ENCODE measurements around the gene RO60. TPM values are rescaled to one million over a fixed set of nuclear protein-coding genes. Genes with fewer than 3 reads are reported as not detected.
"Not testable (repeated sequence)": the region's sequence is repeated elsewhere in the genome, so short reads cannot be mapped to it uniquely, and the experiment has no call there.

The RO60 gene
- 62.4 TPM for total RNA-seq

- peak; percentile 97 for DNase-seq (ENCODE audit: low spot score)
Observed at GRCh38 chr1:193059282-193060114, at the start of gene RO60, which contains the start of gene UCHL5. Gene RO60, plus strand, starts transcription at chr1:193059612. Its CDS starts 9,443 bp downstream, at chr1:193069055. Gene UCHL5, minus strand, starts transcription at chr1:193059360. Its CDS starts 100 bp downstream, at chr1:193059260.

- no peak for DNase-seq (ENCODE audit: low spot score)
Observed at GRCh38 chr1:193011406-193011805, 48.0 kb upstream of the RO60 start.

- no peak for DNase-seq (ENCODE audit: low spot score)
Observed at GRCh38 chr1:193013005-193013404, 46.4 kb upstream of the RO60 start.

- no peak for DNase-seq (ENCODE audit: low spot score)
Observed at GRCh38 chr1:193013707-193014106, 45.7 kb upstream of the RO60 start.

GRCh38 chr1:193014400-193014799 lies 45.0 kb upstream of the RO60 start:
- DNase-seq (ENCODE audit: low spot score) = no peak

- no peak for DNase-seq (ENCODE audit: low spot score)
Observed at GRCh38 chr1:193016788-193017187, 42.6 kb upstream of the RO60 start.

GRCh38 chr1:193019442-193020026 lies 39.9 kb upstream of the RO60 start:
- DNase-seq (ENCODE audit: low spot score) = no peak

- no peak for DNase-seq (ENCODE audit: low spot score)
Observed at GRCh38 chr1:193025218-193025617, 34.2 kb upstream of the RO60 start.

- DNase-seq (ENCODE audit: low spot score) = no peak
Observed at GRCh38 chr1:193030280-193030679, 29.1 kb upstream of the RO60 start.

GRCh38 chr1:193031431-193031830 lies 28.0 kb upstream of the RO60 start:
- no peak for DNase-seq (ENCODE audit: low spot score)

- not testable (repeated sequence) for DNase-seq (ENCODE audit: low spot score)
Observed at GRCh38 chr1:193032643-193033427, 26.6 kb upstream of the RO60 start.

- no peak for DNase-seq (ENCODE audit: low spot score)
Observed at GRCh38 chr1:193033610-193034009, 25.8 kb upstream of the RO60 start.

GRCh38 chr1:193036337-193037047 lies 22.9 kb upstream of the RO60 start:
- no peak for DNase-seq (ENCODE audit: low spot score)

GRCh38 chr1:193040011-193040410 lies 19.4 kb upstream of the RO60 start:
- DNase-seq (ENCODE audit: low spot score) = no peak

- DNase-seq (ENCODE audit: low spot score) = no peak
Observed at GRCh38 chr1:193042766-193043691, 16.4 kb upstream of the RO60 start.

- DNase-seq (ENCODE audit: low spot score) = not testable (repeated sequence)
Observed at GRCh38 chr1:193048913-193049312, 10.5 kb upstream of the RO60 start.

GRCh38 chr1:193054169-193054675 lies 5.2 kb upstream of the RO60 start:
- DNase-seq (ENCODE audit: low spot score) = no peak

GRCh38 chr1:193058529-193059281 lies 707 bp upstream of the RO60 start:
- peak; percentile 44 for DNase-seq (ENCODE audit: low spot score)

GRCh38 chr1:193060115-193060403 lies 647 bp downstream of the RO60 start:
- no peak for DNase-seq (ENCODE audit: low spot score)

- DNase-seq (ENCODE audit: low spot score) = no peak
Observed at GRCh38 chr1:193060406-193060805, 994 bp downstream of the RO60 start.

All from ureter (tissue), 1 donor.